K562 (cell line): Measurements from ENCODE around the gene DDX39A. TPM values are rescaled to one million over a fixed set of nuclear protein-coding genes. Genes with fewer than 3 reads are reported as not detected.
"Not testable (repeated sequence)": the region's sequence is repeated elsewhere in the genome, so short reads cannot be mapped to it uniquely, and the experiment has no call there.

Experiments
- ATAC-seq: fragments of 200-7000 bp; cut with Tn5 transposase; 3 replicates; pipeline ENCODE4 v1.9.1; 2020; ENCODE audit warnings: moderate library complexity
- BruUV-seq: library from RNA; stranded (reverse); fragments of 400-500 nt; replicated peaks from 2 replicates; lab custom pipeline; 2021; lab: Mats Ljungman, UMichigan
- CTCF ChIA-PET: fragments of 300-600 bp; formaldehyde crosslinking; extraction: SDS; loops from one replicate; lab custom pipeline; 2021; ENCODE audit warnings: low intra/inter-chr PET ratio; lab: Yijun Ruan, JAX
- POLR2A ChIA-PET: fragments of 300-600, 350-650 bp; sonication (Branson Sonifier 250); formaldehyde crosslinking; extraction: SDS; loops from one replicate; lab custom pipeline; 2021; ENCODE audit warnings: antibody characterized with exemption, inconsistent platforms; lab: Yijun Ruan, JAX
- DNase-seq, 4 experiments: peaks; one replicate each; pipeline versions ENCODE4 v3.0.0 to v3.0.0-alpha.2; 2011 to 2018; ENCODE audit warnings: low spot score in 3 of 4, mixed read lengths in 3 of 4; ENCODE audit errors: extremely low read depth in 1 of 4
- FAIRE-seq: peaks from 2 replicates; lab custom pipeline; 2011; peaks lifted over from hg19 to GRCh38; lab: Jason Lieb, UNC
- H2AFZ ChIP-seq: 2 replicates; pipeline ENCODE4 v1.6.0; 2011; ENCODE audit warnings: low read depth, low read length, control low read depth, inconsistent platforms
- H3K27ac ChIP-seq: fragments of 200-600 bp; 3 replicates; pipeline ENCODE4 v1.8.0; 2011; ENCODE audit warnings: low read depth, mild to moderate bottlenecking, control low read depth, inconsistent platforms, low read length, moderate library complexity, mixed read lengths; ENCODE audit errors: extremely low read depth
- H3K27me3 ChIP-seq, 2 experiments: fragments of 300-600 bp in 1 of 2; 2 replicates in 1 of 2; 3 replicates in 1 of 2; pipeline versions ENCODE4 v1.6.0 to v1.8.0; 2011; ENCODE audit warnings: inconsistent platforms in 2 of 2, low read length in 2 of 2, mild to moderate bottlenecking in 1 of 2, mixed read lengths in 1 of 2, moderate library complexity in 1 of 2; ENCODE audit not compliant: control insufficient read depth in 2 of 2, insufficient read depth in 2 of 2
- H3K36me3 ChIP-seq: fragments of 300-600 bp; 3 replicates; pipeline ENCODE4 v1.8.0; 2011; ENCODE audit warnings: mild to moderate bottlenecking, low read length, inconsistent platforms; ENCODE audit not compliant: control insufficient read depth, insufficient read depth
- H3K4me1 ChIP-seq, 2 experiments: fragments of 200-600 bp in 1 of 2; replicated peaks in 1 of 2; 2 replicates in 1 of 2; 3 replicates in 1 of 2; pipeline versions ENCODE4 v1.5.1 to v1.8.0; 2011; ENCODE audit warnings: inconsistent platforms in 2 of 2, low read length in 2 of 2, mild to moderate bottlenecking in 1 of 2, mixed read lengths in 1 of 2, moderate library complexity in 1 of 2; ENCODE audit not compliant: control insufficient read depth in 2 of 2, insufficient read depth in 2 of 2
- H3K4me2 ChIP-seq: 2 replicates; pipeline ENCODE4 v1.6.1; 2011; ENCODE audit warnings: low read length, control low read depth, inconsistent platforms, mixed read lengths; ENCODE audit not compliant: insufficient read depth
- H3K4me3 ChIP-seq: fragments of 200-600 bp; sonication (generic), shearing (Covaris generic); 2 replicates; pipeline ENCODE4 v1.5.1; 2016; ENCODE audit warnings: control low read depth, inconsistent platforms
- H3K79me2 ChIP-seq: fragments of 200-600 bp; 3 replicates; pipeline ENCODE4 v1.8.0; 2011; ENCODE audit warnings: low read length, inconsistent platforms; ENCODE audit not compliant: control insufficient read depth, insufficient read depth
- H3K9ac ChIP-seq, 2 experiments: 2 replicates each; pipeline versions ENCODE4 v1.6.0 to v1.6.1; 2011; ENCODE audit warnings: low read depth in 2 of 2, low read length in 2 of 2, control low read depth in 1 of 2, inconsistent platforms in 1 of 2, mild to moderate bottlenecking in 1 of 2, mixed read lengths in 1 of 2; ENCODE audit not compliant: insufficient read depth in 1 of 2
- H3K9me1 ChIP-seq: one replicate; pipeline ENCODE4 v1.6.0; 2011; ENCODE audit warnings: inconsistent platforms, mild to moderate bottlenecking, low read length, moderate library complexity; ENCODE audit not compliant: control insufficient read depth, insufficient read depth
- H3K9me3 ChIP-seq: replicated peaks from 2 replicates; pipeline ENCODE4 v1.5.1; 2011; ENCODE audit warnings: low read depth, low read length, inconsistent platforms; ENCODE audit not compliant: control insufficient read depth, insufficient read depth
- H4K20me1 ChIP-seq: replicated peaks from 2 replicates; pipeline ENCODE4 v1.6.1; 2011; ENCODE audit warnings: low read length, inconsistent platforms, mixed read lengths; ENCODE audit not compliant: control insufficient read depth, insufficient read depth
- ARID3A ChIP-seq: IDR thresholded peaks from 2 replicates; pipeline ENCODE4 v1.6.1; 2012; ENCODE audit warnings: low read depth, low read length, improper control_type of control experiment, borderline replicate concordance
- ESRRB ChIP-seq: fragments of 250-450 bp; sonication (Bioruptor Pico); IDR thresholded peaks from 2 replicates; pipeline ENCODE4 v1.5.0; 2020; ENCODE audit warnings: mild to moderate bottlenecking, moderate library complexity, borderline replicate concordance
- NCOA4 ChIP-seq: fragments of 450-650 bp; IDR thresholded peaks from 2 replicates; pipeline ENCODE4 v1.6.1; 2018; ENCODE audit warnings: mild to moderate bottlenecking; ENCODE audit not compliant: partially characterized antibody
- POLR2G ChIP-seq: fragments of 200-400 bp; formaldehyde crosslinking; IDR thresholded peaks from 2 replicates; pipeline ENCODE4 v1.6.1; 2017; ENCODE audit warnings: low read depth, mild to moderate bottlenecking, antibody characterized with exemption, low read length, moderate library complexity
- WGBS: fragments of 100-300 bp; shearing (Covaris generic); methylation state at CpG from one replicate; pipeline ENCODE4 v1.1.6; 2016; ENCODE audit warnings: low coverage, mixed read lengths; ENCODE audit not compliant: insufficient coverage; ENCODE audit errors: missing lambda C conversion rate; 5-methylcytosine and 5-hydroxymethylcytosine counted together
- in situ Hi-C: fragments of 300-500 bp; cut with MboI; formaldehyde crosslinking; loops from 4 replicates; pipeline ENCODE4 v1.15.0; 2018; ENCODE audit warnings: inconsistent platforms, mixed read lengths
- intact Hi-C: fragments of 100-400 bp; cut with micrococcal nuclease; formaldehyde crosslinking; loops from 2 replicates; pipeline ENCODE4 v1.14.2; 2022
- polyA plus RNA-seq, 8 experiments: library from polyadenylated mRNA; depleted of rRNA in 4 of 8; stranded (reverse) in 5 of 8; unstranded in 3 of 8; fragments of >200 nt; fragmentation: Nextera tagmentation in 2 of 8; fragmentation: Illumina TruSeq in 1 of 8; extraction: Ambion mirVana in 2 of 8; extraction: Trizol in 1 of 8; gene quantifications; 2 replicates each; pipeline versions ENCODE4 v1.2.1 to v1.2.3, GENCODE V29; 2011 to 2014; ENCODE audit warnings: inconsistent platforms in 1 of 8, missing spikeins in 1 of 8
- total RNA-seq, 7 experiments: library from RNA; depleted of rRNA in 6 of 7; stranded (reverse); fragments of >200 nt in 6 of 7; fragmentation: Illumina TruSeq in 2 of 7; extraction: Trizol in 2 of 7; gene quantifications; 2 replicates each; pipeline versions ENCODE4 v1.2.1 to v1.2.3, GENCODE V29; 2011 to 2021; ENCODE audit warnings: low replicate concordance in 1 of 7

The DDX39A gene
- total and polyA plus RNA-seq, 9 of the 15 experiments (the other 6 are each of a cell fraction or from before 2014, with no cell fraction given), result 90.3 to 250 (median 188) TPM

DNA sequence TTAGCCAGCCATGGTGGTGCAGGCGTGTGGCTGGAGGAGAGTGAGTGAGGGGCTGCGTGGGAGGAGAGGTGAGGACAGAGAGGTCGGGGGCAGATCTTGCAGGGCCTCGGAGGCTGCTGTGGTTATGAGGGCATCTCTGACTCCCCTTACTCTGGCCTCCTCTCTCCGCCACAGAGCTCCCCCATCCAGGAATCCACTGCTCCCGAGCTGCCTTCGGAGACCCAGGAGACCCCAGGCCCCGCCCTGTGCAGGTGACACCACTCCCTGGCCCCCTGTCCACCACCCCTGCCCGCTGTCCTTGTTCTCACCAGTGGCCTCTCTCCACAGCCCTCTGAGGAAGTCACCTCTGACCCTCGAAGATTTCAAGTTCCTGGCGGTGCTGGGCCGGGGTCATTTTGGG lies 48.2 kb upstream of the DDX39A start:
- H3K4me2 ChIP-seq, result no peak overlapping the region
- intact Hi-C loops, result loop anchor here (5.0 kb wide), 1 partner anchor 35 kb away; the partner anchor contains the start of gene PKN1
- TF ChIP-seq POLR2G (0 out of 2 replicates have a peak, but pooled peaks have one; percentile 26), ARID3A (no peak)
- H3K36me3 ChIP-seq, result peaks cover 83% of the 10 kb centered on the region; the same call in 2 of the 3 replicates
- H3K79me2 ChIP-seq, result no peaks in the 10 kb centered on the region
- no peaks in the 10 kb centered on the region for H3K9me1 ChIP-seq
- no peaks in the 10 kb centered on the region for H3K27me3 ChIP-seq
- CTCF ChIA-PET, result interaction anchor here (0.9 kb wide), 1 partner anchor 36 kb away, joined by 3 read pairs; no protein-coding TSS in a partner anchor
- ATAC-seq (no peak), DNase-seq (no peak), FAIRE-seq (no peak)
- in situ Hi-C loops, result no loop called here
- no peaks in the 10 kb centered on the region for H4K20me1 ChIP-seq
- no peak overlapping the region for H3K9ac ChIP-seq
- H3K4me3 ChIP-seq, result no peak overlapping the region
- 91% methylated on average over 10 of the region's 12 CpGs for WGBS
- H3K9me3 ChIP-seq, result no peaks in the 10 kb centered on the region
- H3K4me1 ChIP-seq, result peaks cover 4 to 31% of the 10 kb centered on the region in 2 experiments
- no peak overlapping the region for H3K27ac ChIP-seq
- BruUV-seq, result no TSS peak
- no peak overlapping the region for H2AFZ ChIP-seq
- POLR2A ChIA-PET, result interaction anchor here (0.5 to 2.6 kb wide), 4 partner anchors 9 to 56 kb away, joined by 3 to 9 read pairs (median 4); no protein-coding TSS in a partner anchor

DNA sequence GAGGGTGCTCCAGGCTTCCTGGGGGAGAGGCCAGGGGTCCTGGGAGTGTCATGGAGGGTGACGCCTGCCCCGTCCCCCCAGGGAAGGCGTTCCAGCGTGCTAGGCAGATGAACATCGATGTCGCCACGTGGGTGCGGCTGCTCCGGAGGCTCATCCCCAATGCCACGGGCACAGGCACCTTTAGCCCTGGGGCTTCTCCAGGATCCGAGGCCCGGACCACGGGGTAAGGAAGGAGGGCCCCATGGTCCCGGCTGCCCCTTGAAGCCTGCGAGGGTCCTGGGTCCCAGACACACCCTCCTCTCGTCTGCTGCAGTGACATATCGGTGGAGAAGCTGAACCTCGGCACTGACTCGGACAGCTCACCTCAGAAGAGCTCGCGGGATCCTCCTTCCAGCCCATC lies 44.6 kb upstream of the DDX39A start:
- FAIRE-seq, result no peak
- no peaks in the 10 kb centered on the region for H3K27me3 ChIP-seq
- H3K9me1 ChIP-seq, result no peaks in the 10 kb centered on the region
- TF ChIP-seq NCOA4, result no peak
- no peak for TF ChIP-seq ESRRB (CRISPR knock-in tag)
- peak; percentile 41 for TF ChIP-seq POLR2G
- no peaks in the 10 kb centered on the region for H3K79me2 ChIP-seq
- ChIA-PET POLR2A (no interaction called here), CTCF (no interaction called here)
- H3K9me3 ChIP-seq, result no peaks in the 10 kb centered on the region
- H3K36me3 ChIP-seq, result peaks cover 75% of the 10 kb centered on the region; the same call in 2 of the 3 replicates
- H4K20me1 ChIP-seq, result no peaks in the 10 kb centered on the region
- no peak for ATAC-seq
- no peak overlapping the region for H3K27ac ChIP-seq
- H3K9ac ChIP-seq, result peak overlapping the region in 1 of 2 experiments; percentile 26; a peak in 1 of 4 replicates
- in situ Hi-C loops (no loop called here), intact Hi-C loops (no loop called here)
- H3K4me1 ChIP-seq, result peaks cover 0 to 10% of the 10 kb centered on the region in 2 experiments; a peak in 2 of 5 replicates
- no peak overlapping the region for H2AFZ ChIP-seq
- no TSS peak for BruUV-seq
- WGBS, result 97% methylated on average over 20 of the region's 21 CpGs
- no peak overlapping the region for H3K4me3 ChIP-seq
- H3K4me2 ChIP-seq, result no peak overlapping the region
- no peak for DNase-seq

GRCh38 chr19:14462401-14462800 lies 43.3 kb upstream of the DDX39A start:
- H3K4me3 ChIP-seq, H3K4me1 ChIP-seq, FAIRE-seq, ATAC-seq, CTCF ChIA-PET, H4K20me1 ChIP-seq, POLR2A ChIA-PET, H3K9me3 ChIP-seq, H3K79me2 ChIP-seq, intact Hi-C loops, H3K4me2 ChIP-seq, H3K27ac ChIP-seq, in situ Hi-C loops, H3K27me3 ChIP-seq, H3K9me1 ChIP-seq, BruUV-seq, H3K9ac ChIP-seq, H2AFZ ChIP-seq, DNase-seq: not testable (repeated sequence)
- WGBS, result 100% methylated on average over 4 of the region's 7 CpGs
- H3K36me3 ChIP-seq, result peaks cover 72% of the 10 kb centered on the region; the same call in 2 of the 3 replicates
